HG02943 (cell line): ENCODE data around the gene CNTNAP4.

Source experiments
- ATAC-seq: cut with Tn5 transposase; IDR thresholded peaks from one replicate; pipeline ENCODE4 v1.9.1; 2021; ENCODE audit warnings: mild to moderate bottlenecking, low read depth, moderate library complexity; ENCODE audit not compliant: unreplicated experiment

The CNTNAP4 gene

DNA sequence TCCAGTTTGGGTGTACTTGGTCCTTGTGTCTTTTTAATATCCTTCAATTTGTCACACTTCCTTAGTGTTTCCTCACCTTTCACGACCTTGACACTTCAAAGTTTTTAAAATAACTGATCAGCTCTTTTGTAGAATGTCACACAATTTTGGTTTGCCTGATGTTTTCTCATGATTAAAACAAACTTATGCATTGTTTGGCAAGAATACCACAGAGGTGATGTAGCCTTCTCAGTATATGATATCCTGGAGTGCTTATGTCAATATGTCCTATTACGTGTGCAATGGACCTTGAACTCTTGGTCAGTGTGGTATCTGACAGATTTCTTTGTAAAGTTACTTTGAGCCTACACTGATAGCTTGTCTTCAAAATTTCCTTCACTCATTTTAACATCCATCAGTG, 297.4 kb downstream of the CNTNAP4 start:
- ATAC-seq: no peak

GRCh38 chr16:76576526-76576925, 299.3 kb downstream of the CNTNAP4 start:
- ATAC-seq: no peak

DNA sequence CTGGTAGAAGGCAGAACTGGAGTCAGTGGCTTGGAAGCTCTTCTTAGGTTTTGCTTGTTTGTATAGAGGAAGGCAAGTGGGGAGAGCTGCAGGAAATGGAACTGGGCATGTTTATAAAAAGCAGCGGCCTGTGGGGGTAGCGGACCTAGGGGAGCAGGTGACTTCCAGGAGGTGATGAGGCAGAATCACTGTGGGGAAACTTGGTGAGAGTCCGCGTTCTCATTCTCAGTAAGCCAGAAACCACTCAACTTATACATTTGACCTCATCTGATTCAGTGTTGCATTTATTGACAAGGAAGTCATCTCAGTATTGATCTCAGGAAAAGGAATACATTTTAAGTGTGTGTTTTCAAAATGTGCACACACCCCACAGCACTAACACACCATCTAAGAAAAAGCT, 299.8 kb downstream of the CNTNAP4 start:
- no peak for ATAC-seq

- no peak for ATAC-seq
Observed at GRCh38 chr16:76579277-76579922, 302.2 kb downstream of the CNTNAP4 start.

DNA sequence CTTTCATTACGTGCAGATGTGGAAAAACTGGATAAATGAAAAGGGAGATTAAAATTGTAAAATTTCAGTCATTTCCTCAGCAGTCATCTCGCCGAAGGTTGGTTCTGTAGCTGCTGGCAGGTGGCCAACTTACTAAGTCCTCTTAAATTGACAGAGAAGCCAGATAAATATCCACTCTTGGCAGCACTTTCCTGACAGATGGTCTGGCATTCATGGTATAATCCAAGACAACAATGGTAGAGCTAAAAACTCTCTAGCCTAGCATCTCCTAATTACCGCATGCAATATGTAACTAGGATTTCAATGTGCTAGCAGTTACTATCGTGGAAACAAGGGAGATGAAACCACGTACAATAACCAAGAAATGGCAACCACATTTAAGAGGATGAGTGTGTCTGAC, 306.3 kb downstream of the CNTNAP4 start:
- ATAC-seq: no peak

GRCh38 chr16:76583945-76584344, 306.7 kb downstream of the CNTNAP4 start:
- ATAC-seq: no peak

GRCh38 chr16:76598498-76598897, 321.3 kb downstream of the CNTNAP4 start:
- ATAC-seq: no peak

- ATAC-seq: no peak
Observed at GRCh38 chr16:76607317-76607716, 330.1 kb downstream of the CNTNAP4 start.
